Right kidney (tissue), 1 donor: ENCODE measurements around the gene SYT15.

Experiments used
- DNase-seq: peaks from one replicate; pipeline ENCODE4 v3.0.0-alpha.2; 2016

The SYT15 gene

DNA sequence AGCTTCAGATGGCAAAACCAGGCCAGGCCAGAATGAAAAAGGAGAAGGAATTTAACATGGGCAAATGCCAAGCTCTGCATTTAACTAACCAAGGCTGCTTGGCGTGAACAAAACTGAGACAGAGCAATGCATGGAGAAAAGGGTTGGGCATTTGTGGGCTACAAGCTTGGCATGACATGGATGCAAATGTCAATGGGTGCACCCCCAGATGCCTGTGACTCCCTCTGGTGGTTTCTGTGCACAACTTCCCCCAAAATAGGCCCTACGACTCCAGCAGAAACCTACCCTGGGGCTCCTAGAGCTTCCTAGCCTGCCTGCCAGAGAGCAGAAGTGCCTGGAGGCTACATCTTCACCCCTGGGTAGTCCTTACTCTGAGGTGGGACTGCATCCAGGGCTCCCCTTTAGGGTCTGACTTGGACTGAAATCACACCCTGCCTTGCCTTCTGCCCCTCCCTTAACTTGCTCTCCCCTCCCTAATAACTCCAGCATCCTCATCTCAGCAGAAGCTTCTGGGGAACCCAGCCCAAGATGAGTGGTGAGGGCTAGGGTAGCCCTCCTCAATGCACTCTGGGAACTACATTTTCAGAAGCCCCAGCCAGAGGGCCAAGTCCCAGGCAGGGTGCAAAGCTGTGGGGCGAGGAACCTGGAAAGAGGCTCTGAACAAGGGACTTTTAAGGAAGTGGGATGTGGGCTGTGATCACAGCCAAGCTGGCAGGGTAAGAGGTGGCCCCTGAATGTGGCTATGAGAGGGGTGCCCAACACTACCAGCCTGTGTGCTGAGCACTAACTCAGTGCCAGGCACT, 33.7 kb upstream of the SYT15 start:
- DNase-seq = no peak

DNA sequence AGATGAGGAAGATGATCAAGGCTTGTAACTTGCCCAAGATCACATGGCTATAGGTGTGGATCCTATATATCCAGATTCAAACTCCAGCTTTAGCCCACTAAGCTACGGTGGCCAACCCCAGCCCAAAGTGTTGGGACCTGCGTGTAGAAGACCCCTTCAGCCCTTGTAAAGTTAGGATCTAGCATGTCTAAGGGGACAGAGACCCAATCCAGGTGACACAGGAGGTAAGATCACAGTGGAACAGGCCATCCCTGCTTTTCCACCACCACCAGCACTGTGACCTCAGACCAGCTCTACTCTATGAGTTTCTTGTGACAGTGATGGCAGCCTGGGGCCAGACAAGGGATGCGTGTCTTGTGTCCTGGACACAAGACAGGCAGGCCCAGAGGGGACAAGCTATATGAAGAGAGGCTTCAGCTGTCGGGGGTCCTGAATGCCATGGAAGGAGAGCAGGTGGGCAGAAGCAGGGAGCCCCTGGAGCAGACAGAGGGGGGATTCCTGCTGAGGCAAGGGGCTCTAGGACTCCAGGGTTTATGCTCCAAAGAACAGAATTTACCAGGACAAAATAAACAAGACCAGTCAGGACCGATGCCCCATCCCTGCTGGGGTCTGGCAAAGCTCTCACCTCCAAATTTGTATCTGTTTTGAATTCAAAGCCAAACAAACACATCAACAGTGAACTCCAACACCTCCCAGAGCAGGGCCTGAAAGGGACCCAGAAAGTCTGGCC, 32.9 kb upstream of the SYT15 start:
- no peak for DNase-seq

DNA sequence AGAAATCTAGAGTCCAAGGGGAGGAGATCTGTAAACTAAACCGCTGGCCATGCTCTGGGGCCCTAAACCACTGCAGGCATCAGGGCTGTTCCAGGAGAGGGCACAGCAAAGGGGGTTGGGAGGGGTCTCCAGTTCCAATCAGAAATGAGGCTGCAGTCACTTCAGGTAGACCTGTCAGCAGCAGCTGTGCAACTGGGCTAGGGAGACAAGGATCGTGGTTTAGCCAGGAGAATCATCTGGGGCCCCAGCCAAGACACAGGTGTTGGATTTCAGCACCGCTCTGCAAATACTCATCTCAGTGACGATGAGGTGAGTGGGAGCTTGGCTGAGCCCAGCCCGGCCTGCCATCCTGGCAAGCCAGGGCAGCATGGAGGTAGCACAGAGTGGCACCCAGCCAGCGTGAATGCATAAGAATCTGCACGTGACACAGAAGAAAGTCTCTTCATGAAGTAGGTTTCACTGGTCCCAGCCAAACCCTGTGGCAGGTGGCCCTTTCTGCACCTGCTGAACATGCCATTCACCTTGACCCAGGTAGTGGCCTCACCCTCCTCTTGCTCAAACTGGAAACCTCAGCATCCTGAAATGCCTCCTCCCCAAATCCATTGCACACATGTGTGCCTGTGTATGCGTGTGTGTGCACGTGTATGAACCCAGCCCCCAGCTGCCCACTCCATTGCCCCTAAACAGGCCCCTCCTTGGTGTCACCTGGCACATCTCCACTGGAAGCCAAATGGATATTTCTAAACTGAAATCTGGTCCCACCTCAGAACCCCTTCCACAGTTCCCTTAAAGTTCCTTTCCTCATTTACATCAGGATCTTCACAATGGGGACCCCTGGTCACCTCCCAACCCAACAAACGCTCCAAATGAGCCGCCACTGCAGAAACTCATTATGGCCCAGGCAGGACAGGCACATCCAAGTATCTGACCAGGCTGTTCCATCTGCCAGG, 32.1 kb upstream of the SYT15 start:
- DNase-seq = no peak

DNA sequence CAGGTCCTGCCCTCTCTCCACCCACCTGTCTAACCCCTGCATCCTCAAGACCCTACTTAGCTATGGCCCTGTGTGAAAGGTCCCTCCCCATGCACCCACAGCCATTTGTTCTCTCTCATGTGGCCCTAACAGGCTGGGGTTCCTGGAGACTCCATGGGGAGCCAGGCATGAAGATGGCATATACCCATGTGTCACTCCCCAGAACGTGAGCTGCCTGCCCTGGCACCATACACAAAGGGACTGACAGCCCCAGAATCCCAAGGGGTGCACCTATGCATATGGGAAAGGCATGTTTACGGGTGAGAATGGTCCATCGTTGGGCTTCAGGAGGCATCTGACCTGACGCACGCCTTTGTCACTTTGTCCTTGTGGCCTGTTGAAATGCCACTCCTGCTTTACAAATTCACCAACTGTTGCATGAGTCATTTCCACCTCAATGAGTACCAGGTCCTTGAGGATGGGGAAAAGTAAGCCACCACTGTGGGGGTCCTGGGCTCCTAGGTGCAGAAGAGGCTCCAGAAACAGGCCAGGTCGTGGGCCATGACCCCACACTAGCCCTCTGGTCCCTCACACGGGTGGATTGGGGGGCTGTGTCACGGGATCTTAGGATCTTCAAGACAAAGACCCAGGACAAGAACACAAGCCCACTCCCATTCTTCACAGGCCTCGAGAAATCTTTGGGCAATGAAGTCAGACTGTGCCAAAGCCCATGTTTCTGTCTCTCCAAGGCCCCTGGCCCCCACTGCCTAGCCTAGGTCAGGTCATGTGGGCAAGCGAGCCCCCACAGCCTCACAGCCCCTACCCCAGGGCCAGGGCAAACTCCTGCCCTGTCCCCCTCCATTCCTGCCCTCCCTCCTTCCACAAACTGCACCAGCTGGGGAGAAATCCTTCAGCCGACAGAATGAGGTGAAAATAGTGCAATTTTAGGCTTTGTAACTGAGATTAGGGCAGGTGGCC, 31.1 kb upstream of the SYT15 start:
- no peak for DNase-seq

DNA sequence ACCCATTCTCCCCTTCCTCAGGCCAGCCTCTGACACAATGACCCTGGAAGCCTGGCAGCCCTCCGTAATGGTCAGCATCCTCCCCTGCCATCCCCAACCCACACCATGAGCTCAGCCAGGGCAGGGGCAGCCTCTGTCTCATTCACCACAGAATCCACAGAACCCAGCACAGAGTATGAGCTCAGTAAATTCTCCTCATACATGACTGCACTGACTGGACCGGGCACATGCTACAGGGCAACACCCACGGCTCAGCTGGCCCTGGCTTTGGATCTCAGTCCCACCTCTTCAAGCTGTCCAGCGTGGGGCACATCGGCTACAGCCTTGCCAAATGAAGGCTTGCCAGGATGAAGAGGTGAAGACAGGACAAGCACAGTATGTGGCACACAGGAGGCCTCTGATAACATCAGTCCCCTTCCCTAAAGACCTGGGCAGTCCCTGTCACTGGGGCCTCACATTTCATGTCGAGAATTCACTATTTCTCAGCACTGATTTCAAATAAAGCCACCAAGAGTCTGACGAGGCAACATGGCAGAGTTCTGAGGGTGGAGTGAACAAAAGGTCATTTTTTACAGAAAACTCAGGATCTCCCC, 30.3 kb upstream of the SYT15 start:
- no peak for DNase-seq

DNA sequence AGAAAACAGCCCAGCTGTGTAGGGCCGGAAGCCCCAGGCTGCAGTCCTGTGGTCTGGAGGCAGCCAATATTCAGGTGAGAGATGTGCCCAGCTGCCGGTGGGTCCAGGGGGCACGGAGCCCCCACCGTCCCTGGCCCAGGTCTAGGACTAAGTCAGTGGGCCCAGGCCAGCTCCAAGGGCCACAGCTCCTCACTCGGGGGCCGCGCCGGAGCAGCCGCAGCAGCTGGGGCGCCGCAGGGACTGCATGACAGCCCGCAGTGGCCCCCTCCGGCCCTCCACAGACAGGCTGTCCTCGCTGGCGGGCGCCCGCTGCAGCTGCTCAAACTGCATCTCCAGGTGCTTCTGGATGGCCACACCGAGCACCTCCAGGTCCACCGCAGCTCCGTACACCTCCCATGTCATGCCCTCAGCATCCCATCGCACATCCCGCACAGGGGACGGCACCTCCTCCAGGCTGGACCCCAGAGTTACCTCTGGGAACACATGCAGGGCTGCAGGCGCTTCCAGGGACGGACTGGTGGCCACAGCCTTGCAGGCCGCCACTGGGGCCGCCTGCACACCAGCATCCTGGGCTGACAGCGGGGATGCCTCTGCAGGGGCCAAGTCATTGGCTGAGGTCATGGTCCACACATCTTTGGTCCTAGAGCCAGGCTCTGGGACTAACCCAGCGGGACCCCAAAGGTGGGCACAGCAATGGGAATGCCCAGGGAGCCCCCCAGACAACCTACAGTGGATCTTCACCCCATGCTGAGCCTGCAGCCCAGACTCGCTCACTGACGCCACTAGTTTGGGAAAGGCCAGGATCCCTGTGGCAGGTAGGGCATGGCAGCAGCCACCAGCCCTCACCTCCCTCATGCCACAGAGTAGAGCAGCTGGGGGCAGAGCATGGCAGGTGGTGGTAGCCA, 29.5 kb upstream of the SYT15 start:
- no peak for DNase-seq

DNA sequence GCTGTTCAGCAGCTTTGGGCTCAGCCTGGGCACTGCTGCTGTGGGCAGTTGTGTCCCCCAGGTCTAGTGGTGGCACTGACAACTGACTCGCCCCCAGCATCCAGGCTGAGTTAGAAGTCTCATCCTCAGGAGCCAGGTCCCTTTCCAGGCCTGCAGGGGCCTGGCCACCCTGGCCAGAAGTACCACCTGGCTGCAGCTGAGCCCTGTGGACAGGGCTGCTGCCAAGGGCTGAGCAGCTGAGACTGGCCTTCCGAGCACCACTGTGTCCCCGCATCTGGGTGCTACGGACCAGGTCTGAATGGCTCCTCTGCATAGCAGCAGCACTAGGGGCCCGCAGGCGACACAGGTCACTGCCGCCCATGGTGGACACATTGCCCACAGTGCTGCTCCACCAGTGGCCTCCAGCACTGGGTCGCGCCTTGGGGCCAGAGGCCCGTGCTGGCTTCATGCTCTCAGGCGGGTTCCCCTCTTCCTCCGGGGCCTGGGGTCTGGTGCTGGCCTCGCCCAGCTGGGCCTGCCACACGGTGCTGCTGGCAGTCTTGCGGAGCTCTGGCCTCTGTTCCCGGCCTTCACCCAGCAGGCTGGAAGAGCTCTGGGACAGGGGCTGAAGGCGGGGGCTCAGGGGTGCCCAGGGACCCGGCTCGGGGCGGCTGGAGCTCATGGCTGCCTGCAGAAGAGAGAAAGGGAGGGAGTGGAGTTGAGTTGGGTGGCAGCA, 28.7 kb upstream of the SYT15 start:
- no peak for DNase-seq

DNA sequence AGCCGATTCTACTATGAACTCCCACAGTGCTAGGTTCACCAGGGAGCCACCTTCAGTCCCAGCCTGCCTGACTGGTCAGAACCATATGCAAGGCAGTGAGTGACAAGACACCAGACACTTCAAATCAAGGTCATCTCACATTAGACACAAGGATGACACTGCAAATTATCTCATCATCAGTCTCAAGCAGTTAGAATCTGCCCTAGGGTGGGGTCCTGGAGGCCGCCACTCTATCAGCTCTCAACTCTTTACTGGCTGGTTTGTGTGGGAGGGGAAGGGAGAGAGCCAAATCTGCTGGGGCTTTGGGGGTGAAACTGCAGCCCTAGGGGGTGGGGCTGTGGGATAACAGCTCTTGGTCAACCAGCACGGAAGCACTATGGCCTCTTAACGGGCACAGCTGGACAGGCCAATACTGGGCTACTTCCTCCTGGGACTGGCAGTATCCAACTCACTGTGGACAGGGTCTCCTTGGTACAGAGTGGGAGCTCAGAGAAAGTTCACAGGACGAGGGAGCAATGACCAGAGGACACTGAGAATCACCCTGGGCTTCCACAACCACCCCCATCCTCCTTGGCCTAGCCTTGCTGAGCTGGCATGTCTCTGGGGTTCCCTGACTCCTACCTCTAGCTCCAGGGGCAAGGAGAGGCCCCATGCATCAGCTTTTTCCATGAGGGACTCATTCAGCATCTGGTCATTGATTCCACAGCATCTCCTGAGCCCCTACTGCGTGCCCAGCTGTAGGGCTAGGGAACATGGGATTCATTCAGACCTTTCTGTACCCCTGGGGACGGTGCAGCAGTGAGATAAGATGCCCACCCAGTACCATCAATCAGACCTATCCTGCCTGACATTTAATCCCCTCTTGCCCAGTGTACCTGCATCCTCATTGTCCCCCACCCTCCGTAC, 27.9 kb upstream of the SYT15 start:
- DNase-seq = no peak

DNA sequence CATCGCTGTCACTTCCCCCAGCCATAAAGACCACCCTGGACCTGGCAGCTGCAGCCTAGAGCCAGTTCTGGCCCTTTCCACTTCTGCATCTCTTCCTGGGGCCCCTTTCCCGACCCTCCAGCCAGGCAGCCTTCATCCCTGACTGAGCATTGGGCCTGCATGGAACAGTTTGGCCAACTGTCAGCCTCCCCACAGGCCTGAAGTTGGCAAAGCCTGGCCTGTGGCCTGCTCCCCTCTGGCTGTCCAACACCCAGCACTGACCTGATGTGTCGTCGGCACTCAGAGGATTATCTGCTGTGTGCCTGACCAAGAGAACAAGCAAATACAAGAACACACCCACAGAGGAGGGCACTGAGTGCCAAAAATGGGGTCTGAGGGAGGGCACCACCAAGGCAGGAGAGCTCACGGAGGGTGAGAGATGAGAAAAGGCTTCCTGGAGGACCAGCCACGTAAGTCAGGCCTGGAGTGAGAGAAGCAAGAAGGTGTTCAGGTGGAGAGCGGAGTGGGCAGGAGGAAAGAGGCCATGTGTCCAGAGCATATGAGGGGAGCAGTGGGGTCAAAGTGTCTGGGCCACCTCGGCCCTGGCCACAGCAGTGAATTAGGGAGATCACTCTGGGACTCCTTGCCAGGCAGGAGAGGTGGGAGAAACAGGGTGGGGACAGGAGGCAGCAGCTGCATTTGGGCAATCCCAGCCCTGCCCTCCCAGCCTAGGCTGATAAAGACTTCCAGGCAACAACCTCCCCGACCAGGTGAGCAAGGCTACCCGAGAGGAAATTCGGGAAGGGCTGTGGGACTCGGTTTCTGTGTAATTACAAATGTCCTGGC, 27.0 kb upstream of the SYT15 start:
- no peak for DNase-seq

DNA sequence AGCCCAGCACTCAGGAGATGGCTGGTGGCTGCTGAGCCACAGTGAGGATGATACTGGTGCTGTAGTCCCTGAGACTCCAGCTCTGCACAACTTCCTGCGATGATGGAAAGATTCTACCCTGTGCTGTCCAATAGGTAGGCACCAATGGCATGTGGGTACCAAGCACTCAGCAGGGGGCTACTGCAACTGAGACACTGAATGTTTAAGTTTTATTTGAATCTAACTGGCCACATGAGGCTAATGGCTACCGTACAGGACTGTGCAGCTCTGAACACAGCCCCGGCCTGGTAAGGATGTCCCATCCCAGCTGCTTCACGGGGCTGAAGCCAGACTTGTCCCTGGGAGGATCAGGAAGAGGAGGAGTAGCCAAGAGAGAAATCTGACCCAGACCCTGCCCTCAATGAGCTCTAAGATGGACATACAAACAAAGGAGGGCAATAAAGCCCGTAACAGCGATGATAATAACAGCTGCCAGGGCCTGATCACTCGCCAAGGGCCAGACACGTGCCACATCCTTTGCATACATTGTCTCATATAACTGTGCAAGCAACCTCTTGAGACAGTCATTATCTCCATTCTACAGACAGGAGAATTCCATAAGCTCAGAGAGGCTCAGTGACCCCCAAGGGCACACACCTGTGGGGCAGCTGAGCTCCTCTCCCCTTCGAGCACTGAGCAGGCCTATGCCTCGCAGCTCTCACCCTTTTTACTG, 26.2 kb upstream of the SYT15 start:
- DNase-seq = no peak

DNA sequence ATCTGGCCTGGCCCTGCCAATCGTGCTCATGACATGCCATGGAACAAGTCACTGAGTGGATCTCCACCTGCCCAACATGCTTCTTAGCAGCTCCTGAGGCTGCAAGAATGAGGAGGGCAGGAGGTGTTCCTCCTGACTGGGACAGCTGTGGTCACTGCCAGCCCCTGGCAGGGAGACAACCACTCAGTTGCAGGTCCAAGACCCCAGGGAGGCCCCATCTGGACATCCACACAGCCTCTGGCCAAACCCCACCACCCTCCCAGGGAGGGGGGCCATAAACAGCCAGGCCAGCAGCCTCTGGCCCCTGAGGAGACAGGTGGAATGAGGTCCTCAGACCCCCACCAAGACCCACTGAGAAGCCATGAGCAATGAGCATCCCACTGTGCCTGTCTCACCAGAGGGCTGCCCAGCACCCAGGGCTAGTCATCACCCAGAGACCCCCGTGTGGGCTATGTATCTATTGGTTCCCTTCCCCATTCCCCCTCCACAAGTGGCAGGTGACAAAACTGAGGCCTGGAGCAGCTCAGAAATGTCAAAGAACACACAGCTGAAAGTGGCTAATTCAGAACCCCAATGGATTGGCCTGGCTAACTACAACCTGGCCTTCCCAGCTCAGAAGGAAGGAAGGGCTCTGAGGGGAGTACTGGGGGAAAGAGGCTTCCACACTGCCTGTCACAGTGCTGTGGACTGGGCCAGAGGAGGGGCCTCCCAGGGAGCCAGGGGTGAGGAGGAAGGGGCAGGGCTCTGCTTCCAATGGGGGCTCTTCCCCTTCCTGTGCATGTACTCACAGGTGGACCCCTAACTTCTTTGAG, 25.5 kb upstream of the SYT15 start:
- DNase-seq = no peak

DNA sequence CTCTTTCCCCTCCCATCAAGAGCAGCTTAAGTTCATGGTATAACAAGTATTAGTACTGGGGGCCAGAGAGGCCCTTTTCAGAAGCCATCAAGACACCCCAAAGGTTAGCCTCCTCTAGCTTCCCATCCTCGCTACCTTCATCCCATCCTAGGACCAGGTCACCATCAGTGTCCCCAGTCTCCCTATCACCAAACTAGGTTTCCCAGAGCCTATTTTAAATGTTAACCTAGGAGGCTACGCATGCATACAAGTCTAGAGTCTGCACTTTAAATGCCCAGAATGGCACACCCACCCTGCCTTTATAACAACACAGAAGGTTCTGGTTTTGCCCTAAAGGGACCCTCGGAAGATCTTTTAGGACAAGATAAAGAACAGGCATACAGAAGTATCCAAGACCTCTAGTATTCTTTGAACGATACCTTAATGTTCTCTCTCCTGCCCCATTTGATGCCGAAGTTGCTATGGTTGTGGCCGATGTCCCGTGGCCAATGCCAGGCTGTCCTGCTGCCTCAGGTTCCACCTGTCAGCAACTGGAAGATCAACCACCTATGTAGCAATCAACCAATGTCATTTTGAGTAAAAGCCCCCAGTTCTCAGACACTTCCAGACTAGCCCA, 24.7 kb upstream of the SYT15 start:
- no peak for DNase-seq

DNA sequence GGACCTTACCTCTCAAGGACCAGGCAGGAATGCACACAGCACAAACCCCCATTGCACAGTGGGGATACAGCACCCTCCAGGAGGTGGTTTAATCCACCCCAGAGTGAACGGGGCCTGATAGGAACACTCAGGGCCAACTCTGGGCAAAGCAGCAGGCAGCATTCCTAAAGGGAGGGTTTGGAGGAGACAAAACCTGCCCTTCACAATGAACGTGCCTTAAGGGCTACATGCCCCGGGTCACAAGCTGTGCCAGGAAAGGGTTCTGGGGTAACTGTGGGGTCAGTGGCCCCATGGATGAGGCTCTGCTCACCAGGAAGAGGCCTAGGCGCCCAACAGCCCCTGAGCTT, 23.6 kb upstream of the SYT15 start:
- DNase-seq = no peak

DNA sequence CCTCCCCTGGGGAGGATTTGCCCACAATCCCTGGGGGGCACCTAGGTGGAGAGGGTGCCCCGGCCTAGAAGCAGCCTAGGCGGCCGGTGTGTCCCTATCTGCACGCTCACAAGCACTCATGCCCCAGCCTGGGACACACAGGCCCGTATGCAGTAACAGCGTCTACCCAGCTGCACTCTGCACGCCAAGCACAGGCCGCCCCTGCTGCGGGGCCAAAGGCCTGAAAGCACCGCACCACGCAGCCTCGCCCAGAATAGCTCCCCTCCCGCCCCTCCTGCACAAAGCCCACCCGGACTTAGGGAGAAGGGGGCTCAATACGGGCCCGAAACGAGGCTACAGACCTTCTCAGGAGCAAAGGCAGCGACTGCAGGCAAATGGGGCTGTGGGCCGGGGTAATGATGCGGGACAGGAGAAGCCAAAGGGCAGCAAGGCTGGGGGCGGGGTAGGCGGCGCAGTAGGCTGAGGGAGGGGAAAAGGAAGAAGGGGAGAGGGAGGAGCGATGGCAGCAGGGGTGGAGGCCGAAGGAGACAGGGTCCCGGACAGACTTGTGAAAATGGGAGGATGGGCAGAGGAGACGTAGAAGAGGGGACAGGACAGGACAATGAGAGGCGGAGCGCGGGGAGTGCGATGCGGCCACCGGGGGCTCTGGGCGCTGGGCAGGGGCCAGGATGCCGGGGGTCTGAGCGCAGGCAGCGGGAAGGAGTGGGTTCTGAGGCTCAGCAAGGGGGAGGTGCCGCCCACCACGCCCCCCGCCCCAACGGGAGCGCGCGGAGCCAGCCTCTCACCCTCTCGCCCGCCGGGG, 23.0 kb upstream of the SYT15 start:
- peak; percentile 90 for DNase-seq
